Upper lobe of left lung (tissue), 4 donors: ENCODE measurements around the gene HNRNPC.

Experiments
- EP300 ChIP-seq, 4 donors: sonication (generic); formaldehyde crosslinking; IDR thresholded peaks; one replicate each; pipeline ENCODE4 v1.5.1; 2017; ENCODE audit warnings: antibody characterized with exemption in 4 of 4, control low read depth in 2 of 4
- POLR2A ChIP-seq, 4 donors: fragments of 450-650 bp; IDR thresholded peaks; one replicate each; pipeline ENCODE4 v1.5.1; 2016 to 2017; ENCODE audit warnings: antibody characterized with exemption in 4 of 4, mild to moderate bottlenecking in 2 of 4
- POLR2AphosphoS5 ChIP-seq, 2 donors: sonication (generic); formaldehyde crosslinking; IDR thresholded peaks; one replicate each; pipeline ENCODE4 v1.5.1; 2017; ENCODE audit warnings: antibody characterized with exemption in 2 of 2
- TF ChIP-seq, protein P1 (sequence below), 6 experiments: fragments of 450-650 bp in 4 of 6; fragments of 200-600 bp in 2 of 6; sonication (generic) in 2 of 6; IDR thresholded peaks; one replicate each; pipeline ENCODE4 v1.5.1; 2016 to 2019; ENCODE audit warnings: antibody characterized with exemption in 6 of 6

DNA sequence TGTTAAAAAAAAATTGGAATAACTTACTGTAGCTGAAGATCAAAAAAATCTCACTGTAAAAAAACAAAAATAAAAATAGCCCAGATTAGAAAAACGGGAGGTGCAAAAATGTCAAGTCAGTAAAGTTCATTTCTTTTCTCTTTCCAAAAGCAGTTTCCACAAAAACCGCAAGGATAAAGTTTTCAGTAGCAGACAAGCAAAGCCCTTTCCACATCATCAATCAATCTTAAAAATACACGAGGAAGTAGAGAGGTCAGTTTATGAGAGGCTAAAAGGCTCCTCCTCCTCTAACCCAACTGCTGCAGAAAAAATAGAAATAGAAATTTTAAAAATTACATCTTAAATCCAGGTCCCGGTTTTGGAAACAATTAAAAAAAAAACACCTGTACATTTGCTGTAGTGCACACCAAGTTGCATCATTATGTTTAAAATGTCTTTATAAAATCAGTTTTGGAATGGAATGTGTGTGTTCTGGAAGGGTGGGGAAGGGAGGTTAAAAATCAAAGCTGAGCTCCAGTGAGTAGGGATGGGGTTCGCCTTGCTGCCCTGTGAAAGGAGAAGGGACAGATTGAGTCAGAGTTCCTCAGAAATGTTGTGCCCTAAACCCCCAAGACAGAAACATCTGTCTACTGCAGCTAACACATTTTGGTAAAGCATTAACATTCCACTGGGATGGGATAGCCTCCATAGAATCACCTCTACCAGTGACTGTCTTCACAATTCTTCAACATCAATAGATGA is 5.8 kb downstream of the HNRNPC start:
- TF ChIP-seq POLR2A (IDR thresholded peaks at IDR 0.05) = no peak
- no peak for TF ChIP-seq POLR2AphosphoS5 (IDR thresholded peaks at IDR 0.05)
- TF ChIP-seq, protein P1, sequence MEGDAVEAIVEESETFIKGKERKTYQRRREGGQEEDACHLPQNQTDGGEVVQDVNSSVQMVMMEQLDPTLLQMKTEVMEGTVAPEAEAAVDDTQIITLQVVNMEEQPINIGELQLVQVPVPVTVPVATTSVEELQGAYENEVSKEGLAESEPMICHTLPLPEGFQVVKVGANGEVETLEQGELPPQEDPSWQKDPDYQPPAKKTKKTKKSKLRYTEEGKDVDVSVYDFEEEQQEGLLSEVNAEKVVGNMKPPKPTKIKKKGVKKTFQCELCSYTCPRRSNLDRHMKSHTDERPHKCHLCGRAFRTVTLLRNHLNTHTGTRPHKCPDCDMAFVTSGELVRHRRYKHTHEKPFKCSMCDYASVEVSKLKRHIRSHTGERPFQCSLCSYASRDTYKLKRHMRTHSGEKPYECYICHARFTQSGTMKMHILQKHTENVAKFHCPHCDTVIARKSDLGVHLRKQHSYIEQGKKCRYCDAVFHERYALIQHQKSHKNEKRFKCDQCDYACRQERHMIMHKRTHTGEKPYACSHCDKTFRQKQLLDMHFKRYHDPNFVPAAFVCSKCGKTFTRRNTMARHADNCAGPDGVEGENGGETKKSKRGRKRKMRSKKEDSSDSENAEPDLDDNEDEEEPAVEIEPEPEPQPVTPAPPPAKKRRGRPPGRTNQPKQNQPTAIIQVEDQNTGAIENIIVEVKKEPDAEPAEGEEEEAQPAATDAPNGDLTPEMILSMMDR (IDR thresholded peaks at IDR 0.05) = no peak
- TF ChIP-seq EP300 (IDR thresholded peaks at IDR 0.05) = no peak
